Esophagus squamous epithelium (tissue), 4 donors: ENCODE measurements around the gene ASPN.

Source experiments
- POLR2A ChIP-seq, 4 donors: fragments of 450-650 bp; IDR thresholded peaks; one replicate each; pipeline ENCODE4 v1.6.1; 2017; ENCODE audit warnings: antibody characterized with exemption in 4 of 4, mild to moderate bottlenecking in 4 of 4, moderate library complexity in 3 of 4
- TF ChIP-seq, protein P1 (sequence below), 6 experiments: fragments of 450-650 bp in 4 of 6; fragments of 200-600 bp in 2 of 6; sonication (generic) in 2 of 6; IDR thresholded peaks; one replicate each; pipeline ENCODE4 v1.5.1; 2016 to 2019; ENCODE audit warnings: antibody characterized with exemption in 6 of 6, mild to moderate bottlenecking in 4 of 6, moderate library complexity in 4 of 6

DNA sequence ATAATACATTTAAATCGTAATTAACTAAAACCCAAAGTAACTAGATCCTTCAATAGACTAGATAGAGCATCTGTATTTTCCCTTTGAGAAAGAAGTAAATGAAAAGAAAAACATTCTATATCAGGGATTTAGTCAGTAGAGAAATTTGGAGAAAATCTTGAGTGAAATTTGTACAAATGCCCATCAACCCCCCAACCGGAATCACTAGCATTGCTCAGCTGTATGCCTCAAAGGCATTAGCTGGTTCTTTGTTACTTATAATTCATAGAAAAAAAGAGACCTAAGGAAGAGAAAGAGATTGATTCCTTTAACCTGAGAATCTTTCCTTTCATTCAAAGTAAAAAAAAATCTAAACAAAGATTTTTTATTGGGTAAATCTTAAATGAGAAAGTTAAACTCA lies 58.7 kb downstream of the ASPN start:
- TF ChIP-seq, protein P1, sequence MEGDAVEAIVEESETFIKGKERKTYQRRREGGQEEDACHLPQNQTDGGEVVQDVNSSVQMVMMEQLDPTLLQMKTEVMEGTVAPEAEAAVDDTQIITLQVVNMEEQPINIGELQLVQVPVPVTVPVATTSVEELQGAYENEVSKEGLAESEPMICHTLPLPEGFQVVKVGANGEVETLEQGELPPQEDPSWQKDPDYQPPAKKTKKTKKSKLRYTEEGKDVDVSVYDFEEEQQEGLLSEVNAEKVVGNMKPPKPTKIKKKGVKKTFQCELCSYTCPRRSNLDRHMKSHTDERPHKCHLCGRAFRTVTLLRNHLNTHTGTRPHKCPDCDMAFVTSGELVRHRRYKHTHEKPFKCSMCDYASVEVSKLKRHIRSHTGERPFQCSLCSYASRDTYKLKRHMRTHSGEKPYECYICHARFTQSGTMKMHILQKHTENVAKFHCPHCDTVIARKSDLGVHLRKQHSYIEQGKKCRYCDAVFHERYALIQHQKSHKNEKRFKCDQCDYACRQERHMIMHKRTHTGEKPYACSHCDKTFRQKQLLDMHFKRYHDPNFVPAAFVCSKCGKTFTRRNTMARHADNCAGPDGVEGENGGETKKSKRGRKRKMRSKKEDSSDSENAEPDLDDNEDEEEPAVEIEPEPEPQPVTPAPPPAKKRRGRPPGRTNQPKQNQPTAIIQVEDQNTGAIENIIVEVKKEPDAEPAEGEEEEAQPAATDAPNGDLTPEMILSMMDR (IDR thresholded peaks at IDR 0.05) = no peak
- no peak for TF ChIP-seq POLR2A (IDR thresholded peaks at IDR 0.05)
